Putamen (tissue), 1 donor: ENCODE measurements around the gene MMEL1.
"Not testable (repeated sequence)": the region's sequence is repeated elsewhere in the genome, so short reads cannot be mapped to it uniquely, and the experiment has no call there.

Experiments used
- DNase-seq: peaks from one replicate; pipeline ENCODE4 v3.0.0-alpha.2; 2016; ENCODE audit warnings: low spot score

Gene MMEL1

DNA sequence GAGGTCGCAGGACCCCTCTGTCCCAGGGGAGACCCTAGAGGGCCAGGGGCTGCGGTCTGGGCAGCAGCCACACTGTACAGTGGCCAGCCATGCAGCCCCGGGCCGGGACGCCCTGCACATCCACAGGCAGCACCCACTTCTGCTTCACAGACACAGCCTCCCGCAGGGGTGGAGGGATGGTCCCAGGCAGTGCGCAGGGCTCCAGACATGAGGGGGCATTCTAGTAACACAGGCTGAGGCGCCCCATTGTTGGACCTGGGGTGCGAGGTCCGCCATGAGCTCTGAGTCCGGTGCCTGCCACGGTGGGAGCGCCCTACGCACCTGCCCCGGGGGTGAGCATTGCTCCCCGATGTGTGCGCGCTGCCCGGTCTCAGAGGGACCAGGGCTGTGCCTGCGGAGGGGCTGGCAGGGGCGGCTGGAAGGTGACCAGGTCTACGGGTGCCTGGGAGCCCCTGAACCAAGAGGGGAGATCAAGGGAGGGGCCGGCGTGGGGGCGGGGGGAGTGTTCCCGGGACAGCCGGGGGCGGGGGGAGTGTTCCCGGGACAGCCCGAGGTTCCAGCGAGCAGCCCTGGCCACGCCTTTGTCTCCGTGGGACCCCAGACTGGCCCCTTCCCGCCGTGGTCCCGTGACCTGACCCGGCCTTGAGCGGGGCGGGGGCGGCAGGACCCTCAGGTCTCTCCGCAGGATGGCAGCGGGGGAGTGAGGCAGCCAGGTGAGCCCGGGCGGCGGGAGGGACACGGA, 4.5 kb downstream of the MMEL1 start:
- no peak for DNase-seq

- DNase-seq = no peak
Observed at GRCh38 chr1:2627746-2628145, 5.1 kb downstream of the MMEL1 start.

DNA sequence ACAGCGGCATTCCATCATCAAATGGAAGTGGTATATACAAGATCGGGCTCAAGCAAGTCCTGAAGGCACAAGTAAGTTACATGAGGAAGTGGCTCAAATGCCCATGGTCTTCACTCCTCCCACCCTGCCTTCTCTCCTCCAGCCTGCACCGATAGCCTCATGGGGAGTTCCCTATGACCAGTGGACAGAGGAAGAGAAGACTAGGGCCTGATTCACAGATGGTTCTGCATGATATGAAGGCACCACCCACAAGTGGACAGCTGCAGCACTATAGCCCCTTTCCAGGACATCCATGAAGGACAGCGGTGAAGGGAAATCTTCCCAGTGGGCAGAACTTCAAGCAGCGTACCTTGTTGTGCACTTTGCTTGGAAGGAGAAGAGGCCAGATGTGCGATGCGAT, 7.1 kb downstream of the MMEL1 start:
- DNase-seq = not testable (repeated sequence)

- DNase-seq = no peak
Observed at GRCh38 chr1:2625311-2625710, 7.5 kb downstream of the MMEL1 start.

- no peak for DNase-seq
Observed at GRCh38 chr1:2624735-2625300, 8.0 kb downstream of the MMEL1 start.

DNA sequence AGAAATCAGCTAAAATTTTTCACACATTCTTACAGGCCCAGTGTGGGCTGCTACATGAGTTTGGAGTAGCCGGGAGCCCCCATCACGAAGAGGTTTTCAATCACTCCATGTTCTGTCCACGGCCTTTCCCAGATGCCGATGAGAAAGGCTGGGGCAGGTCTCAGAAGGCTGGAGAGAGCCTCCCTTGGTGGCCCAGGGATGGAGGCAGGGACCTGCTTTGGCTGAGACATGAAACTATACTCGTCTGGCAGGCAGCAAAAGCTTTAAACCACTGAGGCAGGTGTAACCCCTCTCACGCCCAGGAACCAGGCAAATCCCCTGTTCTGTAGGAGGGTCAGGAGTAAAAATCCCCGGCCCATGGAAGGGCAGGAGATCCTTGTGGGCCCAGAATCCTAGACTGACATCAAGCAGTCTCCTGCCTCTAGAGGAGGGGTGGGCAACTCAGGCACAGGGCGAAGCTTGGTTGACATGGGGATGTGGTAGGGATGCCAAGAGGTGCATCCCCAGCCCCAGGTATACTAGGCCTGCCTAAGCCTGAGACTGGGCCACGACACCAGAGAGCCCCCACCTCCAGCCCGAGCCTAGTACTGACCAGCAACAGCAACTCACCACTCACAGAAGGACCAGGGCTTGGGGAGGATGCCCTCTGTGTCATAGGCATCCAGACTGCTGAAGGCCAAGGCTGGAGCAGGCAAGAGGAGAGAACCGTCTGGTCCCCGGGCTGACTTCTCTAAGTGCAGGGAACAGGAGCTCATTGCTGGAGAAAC, 9.1 kb downstream of the MMEL1 start:
- DNase-seq = no peak

DNA sequence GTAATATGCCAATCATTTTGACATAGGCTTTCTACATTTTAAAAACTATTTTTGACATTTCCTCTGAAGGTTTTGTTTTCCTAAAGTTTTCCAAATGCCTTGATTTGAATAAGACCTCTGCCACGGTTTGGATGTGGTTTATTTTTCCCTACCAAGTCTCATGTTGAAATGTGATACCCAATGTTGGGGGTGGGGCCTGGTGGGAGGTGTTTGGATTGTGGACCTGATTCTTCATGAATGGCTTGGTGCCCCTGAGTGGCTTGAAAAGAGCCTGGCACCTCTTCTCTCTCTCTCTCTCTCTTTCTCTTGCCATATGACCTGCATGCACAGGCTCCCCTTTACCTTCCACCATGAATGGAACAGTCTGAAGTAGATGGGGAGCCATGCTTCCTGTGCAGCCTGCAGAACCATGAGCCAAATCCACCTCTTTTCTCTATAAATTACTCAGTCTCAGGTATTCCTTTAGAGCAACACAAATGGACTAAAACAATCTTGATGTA, 14.8 kb downstream of the MMEL1 start:
- DNase-seq = no peak

DNA sequence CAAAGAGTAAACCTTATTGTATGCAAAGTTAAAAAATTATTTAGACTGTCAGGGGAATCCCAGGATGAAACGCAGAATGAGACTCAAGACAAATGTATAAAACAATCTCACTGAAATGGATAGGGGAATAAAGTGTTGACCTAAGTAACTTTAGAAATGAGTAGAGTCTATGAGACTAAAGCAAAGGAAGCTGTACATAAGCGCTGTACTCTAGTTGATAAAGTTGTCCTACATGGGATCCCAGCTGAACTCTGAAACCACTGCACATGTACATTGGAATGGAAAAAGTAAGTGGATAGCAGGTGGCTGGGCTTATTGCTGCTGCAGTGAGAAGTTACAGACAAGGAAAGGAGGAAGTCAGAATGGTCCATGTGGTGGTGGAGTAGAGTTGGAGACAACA, 18.7 kb downstream of the MMEL1 start:
- DNase-seq = no peak

DNA sequence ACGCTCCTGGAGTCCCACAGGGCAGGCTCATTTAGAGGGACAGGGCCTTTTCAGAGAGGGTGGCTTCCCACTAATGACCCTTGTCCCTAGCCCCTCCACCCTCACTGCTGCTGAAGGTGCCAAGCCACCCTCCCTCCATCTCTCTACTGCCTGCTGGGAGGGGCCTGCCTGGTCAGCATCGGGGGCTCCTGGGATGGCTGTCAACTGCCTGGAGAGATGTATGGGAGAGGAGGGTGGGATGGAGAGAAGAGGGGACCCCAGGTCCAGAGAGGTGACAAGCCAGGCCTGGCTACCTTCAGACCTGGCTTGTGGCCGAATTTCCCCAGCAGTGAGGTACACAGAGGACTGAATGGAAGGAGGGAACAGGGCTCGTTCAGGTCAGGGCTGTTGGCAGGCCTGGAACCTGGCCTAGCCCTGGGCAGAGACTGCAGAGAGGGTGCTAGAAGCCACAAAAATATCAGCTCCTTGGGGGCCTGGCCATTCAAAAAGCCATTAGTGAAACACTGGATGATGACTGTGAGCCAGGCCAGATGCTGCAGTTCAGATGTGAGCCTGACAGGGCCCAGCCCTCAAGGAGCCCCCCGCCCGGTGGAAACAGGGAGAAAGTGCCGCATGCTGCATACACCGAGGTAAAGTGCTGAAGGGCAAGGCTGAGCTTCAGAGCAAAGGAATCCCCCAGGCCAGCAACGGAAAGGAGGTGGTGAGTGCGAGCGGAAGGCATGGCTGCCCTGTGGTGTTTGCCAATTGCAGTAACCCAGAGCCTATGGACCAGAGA, 20.0 kb downstream of the MMEL1 start:
- no peak for DNase-seq

GRCh38 chr1:2611621-2612437, 21.0 kb downstream of the MMEL1 start:
- no peak for DNase-seq

DNA sequence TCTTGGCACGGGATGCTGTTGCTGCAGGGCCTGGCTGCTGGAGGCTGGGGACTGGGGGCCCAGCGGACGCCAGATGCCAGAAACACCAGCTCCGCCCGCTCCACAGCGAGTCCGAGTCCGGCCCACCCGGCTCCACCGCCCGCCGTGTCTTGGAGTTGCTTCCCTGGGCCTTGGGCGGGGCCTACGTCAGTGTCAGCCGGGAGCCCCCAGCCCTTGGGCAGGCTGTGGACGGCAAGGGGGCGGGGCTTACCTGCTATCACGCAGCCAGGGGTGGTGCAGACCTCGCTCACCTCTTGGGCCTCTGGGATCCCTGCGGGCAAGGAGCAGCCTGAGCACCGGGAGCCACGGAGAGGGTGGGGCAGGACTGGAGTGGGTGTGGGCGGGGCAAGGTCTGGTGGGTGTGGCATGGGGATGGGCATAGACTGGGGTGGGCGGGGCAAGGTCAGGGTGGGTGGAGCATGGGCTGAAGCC, 21.8 kb downstream of the MMEL1 start:
- DNase-seq = no peak

DNA sequence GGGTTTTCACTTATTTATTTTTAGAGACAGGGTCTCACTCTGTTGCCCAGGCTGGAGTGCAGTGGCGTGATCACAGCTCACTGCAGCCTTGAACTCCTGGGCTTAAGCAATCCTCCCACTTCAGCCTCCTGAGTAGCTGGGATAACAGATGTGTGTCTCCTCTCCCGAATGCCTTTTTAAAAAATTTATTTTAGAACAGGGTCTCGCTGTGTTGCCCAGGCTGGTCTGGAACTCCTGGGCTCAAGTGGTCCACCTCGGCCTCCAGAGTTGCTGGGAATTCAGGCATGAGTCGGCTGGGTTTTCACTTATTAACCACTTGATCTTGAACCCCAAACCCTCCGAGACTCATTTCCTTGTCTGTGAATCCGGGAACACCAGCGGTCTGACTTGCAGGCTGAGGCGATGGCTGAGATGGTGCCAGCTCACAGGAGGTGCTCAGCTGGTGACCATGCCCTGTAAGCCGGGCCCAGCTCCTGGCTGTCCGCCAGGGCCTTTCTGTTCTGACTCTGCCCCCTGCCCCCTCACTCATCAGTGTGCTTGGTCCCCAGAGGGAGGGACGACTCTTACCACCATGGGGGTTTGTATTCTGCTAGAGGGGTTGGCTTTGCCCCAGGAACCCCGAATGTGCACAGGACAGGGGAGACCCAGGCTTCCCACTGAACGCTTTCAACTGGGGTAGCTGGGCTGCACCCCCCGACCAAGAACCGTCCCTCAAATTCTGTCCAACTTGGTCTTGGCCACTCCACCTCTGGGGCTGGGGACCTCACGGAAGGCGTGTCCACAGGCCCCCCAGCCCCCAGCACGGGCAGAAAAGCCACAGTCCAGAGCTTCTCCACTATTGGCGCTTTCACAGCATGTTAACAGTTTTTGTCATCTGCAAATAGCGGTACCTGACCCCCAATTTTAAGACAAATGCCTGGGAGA, 22.5 kb downstream of the MMEL1 start:
- DNase-seq = no peak

- DNase-seq = no peak
Observed at GRCh38 chr1:2609319-2610035, 23.3 kb downstream of the MMEL1 start.

- DNase-seq = no peak
Observed at GRCh38 chr1:2607641-2608091, 25.1 kb downstream of the MMEL1 start.

DNA sequence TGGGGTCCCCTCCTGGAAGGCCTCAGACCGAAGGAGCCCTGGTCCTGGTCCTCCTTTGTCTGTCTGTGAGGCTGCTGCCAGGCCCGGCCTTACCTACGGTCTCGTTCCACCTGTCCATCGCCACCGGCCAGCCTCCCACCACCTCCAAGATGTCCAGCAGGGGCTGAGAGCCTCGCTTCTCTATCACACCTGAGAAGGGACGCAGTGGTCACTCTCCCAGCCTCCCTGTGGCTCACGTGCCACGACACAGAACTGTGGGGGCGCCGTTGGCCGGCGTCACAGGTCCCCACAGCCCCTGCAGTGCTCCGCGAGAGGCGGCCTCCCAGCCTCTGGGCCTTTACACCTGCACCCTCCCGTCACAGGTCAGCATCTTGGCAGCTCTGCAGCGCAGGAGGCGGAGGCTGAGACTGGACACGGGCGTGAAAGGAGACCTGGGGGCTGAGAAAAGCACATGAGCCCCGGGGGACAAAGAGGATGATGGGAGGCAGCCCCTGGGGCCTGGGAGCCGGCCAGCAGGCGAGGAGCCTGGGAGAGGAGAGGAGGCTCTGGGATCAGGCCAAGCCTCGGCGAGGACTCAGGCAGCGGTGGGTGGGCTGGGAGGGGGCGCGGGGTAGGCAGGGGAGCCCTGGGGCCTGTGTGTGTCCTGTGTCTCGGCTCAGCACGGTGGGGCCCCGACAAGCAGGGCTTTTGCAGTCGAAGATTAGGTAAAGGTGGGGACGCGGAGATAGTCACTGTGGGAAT, 25.8 kb downstream of the MMEL1 start:
- DNase-seq = no peak

DNA sequence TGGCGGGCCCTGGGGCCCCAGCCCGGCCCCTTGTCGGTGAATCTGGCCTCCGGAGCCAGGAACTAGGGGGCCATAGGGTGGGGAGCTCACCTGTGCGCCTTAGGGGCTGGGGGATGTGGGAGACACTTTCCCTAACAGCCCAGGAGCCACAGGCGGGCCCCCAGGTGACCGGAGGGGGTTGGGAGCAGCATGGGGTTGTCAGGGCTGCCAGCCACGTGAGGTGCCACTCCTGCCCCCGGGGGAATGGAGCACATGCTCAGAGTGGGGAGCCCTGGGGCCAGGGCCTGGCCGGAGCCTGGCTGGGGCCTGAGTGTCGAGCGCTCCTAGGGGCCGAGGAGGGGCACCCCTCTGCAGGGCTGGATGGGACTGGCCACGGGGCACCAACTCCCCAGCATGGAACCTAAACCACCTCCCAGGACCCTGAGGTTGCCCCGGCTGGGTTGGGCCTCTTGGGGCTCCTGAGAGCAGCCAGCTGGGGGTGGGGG, 26.4 kb downstream of the MMEL1 start:
- DNase-seq = no peak

GRCh38 chr1:2605509-2606395, 27.1 kb downstream of the MMEL1 start:
- no peak for DNase-seq
